Stimulated activated CD8-positive, alpha-beta memory T cell treated with anti-CD3 and anti-CD28 coated beads, Interleukin-4, amount 100 ng/mL, for 4 hours (primary cell): ENCODE data around the gene TGIF1.

Source experiments
- DNase-seq, 2 donors: peaks; one replicate each; pipeline ENCODE4 v3.0.0-alpha.2; 2020; ENCODE audit warnings: low read depth in 2 of 2, low spot score in 1 of 2

Gene TGIF1

GRCh38 chr18:3480827-3481573 is 31.0 kb downstream of the TGIF1 start:
- no peak for DNase-seq

GRCh38 chr18:3481696-3482210 is 31.8 kb downstream of the TGIF1 start:
- no peak for DNase-seq

DNA sequence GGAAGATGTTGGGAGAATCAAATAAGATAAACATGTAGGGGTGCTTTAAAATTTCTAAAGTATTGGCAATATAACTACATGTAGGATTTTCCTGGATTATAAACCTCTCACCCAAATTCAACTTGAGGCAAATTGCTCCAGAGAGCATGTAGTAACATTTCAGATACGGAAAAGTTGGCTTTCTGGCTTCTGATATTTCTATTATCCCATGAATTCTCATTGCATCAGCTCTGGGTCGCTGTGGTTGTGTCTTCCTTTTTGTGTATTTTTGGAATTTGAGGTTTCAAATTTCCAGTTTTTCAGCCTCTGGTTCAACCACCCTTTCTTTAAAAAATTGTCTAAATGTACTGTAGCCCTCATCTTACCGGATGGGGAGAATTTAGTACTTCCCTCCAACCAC is 32.3 kb downstream of the TGIF1 start:
- DNase-seq: no peak

DNA sequence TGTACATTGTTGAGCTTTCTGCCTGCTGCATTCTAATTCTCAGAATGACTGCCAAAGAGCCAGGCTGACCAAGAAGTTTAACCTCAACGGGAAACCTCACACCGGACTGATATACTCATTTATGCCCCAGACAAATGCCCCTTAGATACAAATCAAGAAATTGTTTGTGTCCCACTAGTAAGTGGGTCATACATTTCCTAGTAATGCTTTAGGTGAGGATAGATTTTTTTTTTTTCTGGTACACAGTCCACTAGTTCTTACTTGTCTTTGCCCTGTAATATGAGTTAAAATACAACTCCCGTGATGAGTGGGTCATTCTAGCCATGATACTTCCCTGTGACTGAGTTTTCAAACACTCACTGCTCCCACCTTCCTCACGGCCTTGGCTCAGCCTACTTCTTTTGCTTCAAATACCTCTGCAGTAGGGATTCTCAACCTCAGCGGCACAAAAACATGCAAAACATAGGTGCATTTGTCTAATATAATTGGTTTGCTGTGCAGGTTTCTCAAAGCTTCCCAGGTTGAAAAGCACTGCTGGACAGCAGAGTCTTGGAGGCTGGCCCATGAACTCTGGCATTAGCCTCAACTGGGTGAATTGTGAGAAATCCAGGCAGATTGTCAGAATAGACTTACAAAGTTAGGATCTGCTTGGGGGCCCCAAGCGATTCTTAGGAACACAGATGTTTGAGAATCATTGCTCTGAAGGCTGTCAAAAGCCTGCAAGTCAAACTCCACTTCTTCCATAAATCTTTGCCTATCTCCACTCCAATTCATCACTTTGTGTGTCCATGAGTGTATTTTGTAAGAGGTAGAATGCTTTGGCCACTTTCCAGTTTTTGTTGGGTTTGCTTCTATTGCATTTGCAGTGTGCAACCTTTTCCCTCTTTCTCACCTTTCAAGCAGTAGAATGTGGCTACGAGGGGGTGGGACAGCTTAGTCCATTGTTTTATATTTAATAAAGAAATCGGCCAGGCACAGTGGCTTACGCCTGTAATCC is 35.5 kb downstream of the TGIF1 start:
- no peak for DNase-seq

- no peak for DNase-seq
These were observed 36.5 kb downstream of the TGIF1 start for GRCh38 chr18:3486512-3486911.

DNA sequence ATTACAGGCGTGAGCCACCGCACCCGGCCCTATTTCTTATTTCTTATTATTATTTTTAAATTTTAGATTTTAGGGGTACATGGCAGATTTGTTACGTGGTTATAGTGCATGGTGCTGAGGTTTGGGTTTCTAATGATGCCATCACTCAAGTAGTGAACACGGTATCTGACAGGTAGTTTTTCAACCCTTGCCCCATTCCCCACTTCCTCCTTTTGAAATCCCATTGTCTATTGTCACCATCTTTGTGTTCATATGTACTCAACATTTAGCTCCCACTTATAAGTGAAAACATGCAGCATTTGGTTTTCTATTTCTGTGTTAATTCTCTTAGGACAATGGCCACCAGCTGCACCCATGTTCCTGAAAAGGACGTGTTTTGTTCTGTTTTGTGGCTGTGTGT is 39.5 kb downstream of the TGIF1 start:
- no peak for DNase-seq

DNA sequence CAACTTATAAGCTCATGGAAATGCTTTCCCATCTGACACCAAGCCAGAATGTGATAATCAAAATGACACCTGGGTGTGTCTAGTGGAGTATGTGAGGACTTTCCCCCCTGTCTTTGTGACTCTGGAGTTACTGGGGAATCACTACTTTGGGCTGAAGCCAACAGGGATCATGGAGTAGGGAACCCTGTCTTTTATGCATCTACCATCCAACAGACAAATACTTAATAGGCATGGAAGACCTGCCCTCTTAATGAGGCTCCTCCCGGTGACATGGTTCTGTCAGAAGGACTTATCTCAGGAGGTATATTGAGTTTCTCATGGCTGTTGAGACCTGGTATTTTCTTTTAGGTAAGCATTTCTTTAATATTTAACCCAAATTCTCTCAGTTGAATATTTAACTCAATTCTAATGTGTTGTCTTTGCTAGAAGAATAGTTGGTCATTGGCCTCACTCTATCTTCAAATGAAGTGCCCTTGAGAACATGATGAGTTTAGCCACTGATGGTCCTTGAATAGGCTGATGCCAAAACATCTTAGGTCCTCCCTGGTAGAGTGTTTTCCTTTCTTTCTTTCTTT is 42.1 kb downstream of the TGIF1 start:
- DNase-seq: no peak

DNA sequence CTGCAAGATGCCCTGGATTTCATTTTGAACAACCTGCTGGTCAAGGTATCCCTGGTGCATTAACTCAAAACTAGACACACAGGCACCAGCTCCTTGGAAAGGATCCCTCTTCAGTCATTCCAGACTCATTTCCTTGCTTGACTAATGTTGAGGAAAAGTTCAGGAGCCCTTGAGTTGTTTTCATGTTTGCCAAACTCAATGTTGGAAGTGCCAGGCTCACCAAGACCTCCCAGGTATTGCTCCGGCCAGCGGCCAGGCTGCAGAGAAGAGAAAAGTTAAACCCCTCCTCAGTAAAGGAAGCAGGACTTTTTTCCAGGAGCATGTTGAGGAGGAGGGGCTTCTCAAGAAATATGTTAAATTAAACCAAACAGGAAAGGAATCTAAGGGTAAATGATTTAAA is 42.7 kb downstream of the TGIF1 start:
- DNase-seq: no peak

- no peak for DNase-seq
These were observed 43.7 kb downstream of the TGIF1 start for GRCh38 chr18:3493501-3494244.

GRCh38 chr18:3494245-3494526 is 44.2 kb downstream of the TGIF1 start:
- no peak for DNase-seq

DNA sequence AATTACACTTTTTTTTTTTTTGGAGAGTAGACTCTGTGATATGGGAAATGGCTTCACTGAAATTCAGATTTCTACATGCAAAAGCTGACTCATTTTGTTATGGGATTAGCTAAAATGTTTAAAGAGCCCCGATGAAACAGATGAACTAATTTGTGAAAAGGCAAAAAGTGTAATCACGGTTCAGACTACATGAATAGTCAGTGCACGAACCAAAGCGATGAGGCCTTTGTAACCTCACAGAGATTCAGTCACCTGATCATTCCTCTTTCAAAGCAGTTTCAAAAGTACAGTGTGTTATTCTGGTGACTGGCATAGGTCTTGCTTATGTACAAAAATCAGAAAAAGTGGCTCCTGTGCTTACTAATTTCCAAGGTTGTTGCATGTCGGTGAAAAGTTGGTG is 44.6 kb downstream of the TGIF1 start:
- no peak for DNase-seq

DNA sequence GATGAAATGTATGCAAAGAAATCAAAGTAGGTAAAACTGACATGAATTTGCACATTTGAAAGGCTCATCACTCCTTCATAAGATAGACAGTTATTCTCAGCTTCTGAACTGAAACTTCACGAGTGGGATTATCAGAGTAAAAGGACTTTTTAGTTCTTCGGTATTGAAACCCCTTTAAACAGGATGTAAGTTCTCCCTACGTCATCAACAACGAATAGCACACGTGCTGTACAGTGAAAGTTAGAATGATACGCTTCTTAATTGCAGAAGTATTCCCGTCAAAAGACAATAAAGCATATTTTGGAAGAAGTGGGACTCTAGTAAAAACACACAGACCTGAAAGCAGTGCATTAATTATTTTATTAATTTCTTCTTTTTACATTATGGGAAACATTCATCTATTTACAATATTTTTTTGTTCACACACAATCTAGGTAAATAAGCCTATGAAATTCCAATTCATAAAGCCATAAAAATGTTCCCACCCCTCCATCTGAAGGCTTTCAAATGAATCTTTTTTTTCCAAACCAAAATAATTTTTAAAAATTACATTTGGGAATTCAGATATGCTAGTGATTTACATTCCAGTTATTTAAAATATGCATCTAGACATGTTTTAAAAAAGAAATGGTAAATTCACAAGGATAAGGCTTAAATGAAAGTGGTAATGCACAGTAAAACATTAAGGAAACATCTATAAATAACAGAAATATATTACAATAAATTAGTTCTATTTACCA is 45.9 kb downstream of the TGIF1 start:
- DNase-seq: no peak

DNA sequence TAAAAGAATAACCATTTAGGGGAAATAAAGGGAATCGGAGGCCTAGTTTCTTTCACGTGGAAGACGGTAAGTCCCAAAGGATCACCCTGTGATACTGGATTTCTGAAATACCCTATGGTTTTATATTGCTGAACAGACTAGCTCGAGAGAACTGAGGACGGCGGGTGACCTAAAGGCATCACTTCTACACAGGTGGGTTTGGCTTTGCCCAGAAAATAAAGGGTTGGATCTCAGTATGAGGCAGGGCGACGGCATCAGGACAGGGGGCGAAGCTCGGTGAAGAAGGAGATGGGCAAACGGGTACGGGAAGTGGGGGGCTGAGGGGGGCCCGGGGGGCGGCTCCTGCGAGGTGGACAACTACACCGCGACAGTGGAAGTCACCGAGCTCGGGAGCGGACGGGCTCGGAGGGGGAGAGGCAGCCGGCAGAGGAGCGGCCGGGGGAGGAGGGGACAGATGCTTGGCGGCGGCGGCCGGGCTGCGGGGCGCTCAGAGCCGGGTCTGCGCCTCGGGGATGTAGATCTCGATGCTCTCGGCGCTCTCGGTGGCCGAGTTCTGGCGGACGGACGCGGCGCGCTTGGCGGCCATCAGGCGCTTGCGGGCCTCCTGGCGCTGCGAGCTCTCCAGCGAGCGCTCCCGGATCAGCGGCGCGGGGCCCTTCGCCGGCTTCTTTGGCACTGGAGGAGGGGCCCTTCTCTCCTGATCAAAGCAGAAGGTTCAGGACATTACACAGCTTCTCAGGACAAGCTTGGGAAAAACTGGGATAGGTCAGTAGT is 48.9 kb downstream of the TGIF1 start:
- DNase-seq: no peak

GRCh38 chr18:3499501-3499900 is 49.5 kb downstream of the TGIF1 start:
- DNase-seq: no peak

DNA sequence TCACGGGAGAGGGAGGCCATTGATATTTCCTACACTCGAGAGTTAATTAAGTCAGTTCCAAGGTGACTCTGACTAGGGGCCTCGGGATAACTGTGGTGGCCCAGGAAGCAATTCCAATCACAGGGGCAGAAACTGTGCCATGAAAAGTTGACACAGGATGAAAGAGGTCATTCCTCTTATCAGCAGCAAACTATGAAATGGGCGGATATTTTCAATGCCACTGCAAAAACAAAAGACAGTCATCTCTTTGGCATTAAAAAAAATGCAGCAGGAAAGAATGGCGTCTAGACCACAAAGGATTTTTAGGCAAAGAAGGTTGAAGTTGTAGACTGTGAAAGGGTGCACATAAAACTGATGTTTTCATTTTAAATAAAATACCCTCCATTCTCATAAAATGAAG is 50.0 kb downstream of the TGIF1 start:
- no peak for DNase-seq

GRCh38 chr18:3502650-3503049 is 52.7 kb downstream of the TGIF1 start:
- DNase-seq: no peak

DNA sequence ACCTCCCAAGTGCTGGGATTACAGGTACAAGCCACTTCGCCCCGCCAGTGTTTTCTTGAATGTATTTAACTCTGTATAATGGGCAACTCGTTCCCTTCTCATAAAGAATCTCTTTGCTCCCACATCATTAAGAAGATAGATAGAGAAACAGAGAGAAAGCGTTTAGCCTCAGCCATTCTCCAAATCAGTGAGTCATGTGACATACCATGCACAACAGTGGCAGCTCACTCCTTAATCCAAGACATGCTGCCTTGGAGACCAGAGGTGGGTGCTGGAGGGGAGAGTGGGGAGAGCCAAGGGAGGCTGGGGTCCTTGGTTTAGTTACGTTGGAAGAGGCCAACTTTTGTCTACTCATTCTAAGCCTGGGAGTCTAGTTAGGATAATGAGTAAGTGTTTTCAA is 54.7 kb downstream of the TGIF1 start:
- no peak for DNase-seq

GRCh38 chr18:3508576-3509549 is 58.9 kb downstream of the TGIF1 start:
- no peak for DNase-seq
